ENCODE results near the gene PDGFRB. TPM values are rescaled to one million over a fixed set of nuclear protein-coding genes. Genes with fewer than 3 reads are reported as not detected.

PDGFRB gene
- total RNA-seq, 1 experiment from 2014 or later, result 0.63 TPM

DNA sequence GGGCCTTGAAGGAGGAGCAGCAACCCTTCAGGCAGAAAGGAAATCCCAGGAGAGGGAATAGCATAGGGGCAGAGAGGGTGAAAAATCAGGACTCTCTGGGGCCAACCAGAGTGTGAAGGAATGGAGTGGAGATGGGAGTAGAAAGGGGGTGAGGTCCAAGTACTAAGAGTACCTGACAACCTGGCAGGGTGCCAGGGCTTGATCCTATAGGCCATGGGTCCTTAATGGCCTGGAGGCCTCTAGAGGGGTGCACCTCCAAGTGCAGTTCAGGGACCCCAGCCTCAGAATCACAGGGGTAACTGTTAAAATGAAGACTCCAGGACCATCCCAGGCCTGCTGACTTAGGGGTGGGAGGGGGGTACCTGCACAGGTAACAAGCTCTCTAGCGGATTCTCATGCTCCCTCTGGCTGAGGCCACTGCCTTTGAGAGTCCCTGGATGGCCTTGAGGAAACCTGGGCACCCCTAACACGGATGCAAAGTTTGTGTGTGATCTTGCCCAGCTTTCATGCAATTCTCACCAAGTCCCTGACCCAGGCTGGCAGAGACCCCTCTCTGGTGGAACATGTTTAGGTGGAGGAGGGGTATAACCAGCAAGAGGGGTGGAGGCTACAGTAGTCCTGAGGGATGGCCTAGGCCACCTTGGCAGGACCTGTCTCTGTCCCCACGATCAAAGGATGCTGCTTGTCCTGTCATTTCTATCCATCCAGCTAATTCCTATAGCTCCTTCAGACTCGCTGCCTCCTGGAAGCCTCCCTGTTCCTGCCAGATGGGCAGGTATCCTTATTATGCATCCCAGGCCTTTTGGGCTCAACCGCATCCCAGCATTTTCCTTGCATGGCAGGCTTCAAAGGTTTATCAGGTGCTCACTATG is 51.7 kb downstream of the PDGFRB start:
- DNase-seq (ENCODE audit: unreplicated experiment), result no peak
- no TSS peak for BruUV-seq (replicated peaks)
- TF ChIP-seq, protein P1, sequence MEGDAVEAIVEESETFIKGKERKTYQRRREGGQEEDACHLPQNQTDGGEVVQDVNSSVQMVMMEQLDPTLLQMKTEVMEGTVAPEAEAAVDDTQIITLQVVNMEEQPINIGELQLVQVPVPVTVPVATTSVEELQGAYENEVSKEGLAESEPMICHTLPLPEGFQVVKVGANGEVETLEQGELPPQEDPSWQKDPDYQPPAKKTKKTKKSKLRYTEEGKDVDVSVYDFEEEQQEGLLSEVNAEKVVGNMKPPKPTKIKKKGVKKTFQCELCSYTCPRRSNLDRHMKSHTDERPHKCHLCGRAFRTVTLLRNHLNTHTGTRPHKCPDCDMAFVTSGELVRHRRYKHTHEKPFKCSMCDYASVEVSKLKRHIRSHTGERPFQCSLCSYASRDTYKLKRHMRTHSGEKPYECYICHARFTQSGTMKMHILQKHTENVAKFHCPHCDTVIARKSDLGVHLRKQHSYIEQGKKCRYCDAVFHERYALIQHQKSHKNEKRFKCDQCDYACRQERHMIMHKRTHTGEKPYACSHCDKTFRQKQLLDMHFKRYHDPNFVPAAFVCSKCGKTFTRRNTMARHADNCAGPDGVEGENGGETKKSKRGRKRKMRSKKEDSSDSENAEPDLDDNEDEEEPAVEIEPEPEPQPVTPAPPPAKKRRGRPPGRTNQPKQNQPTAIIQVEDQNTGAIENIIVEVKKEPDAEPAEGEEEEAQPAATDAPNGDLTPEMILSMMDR (IDR thresholded peaks at IDR 0.05; ENCODE audit: unreplicated experiment), result no peak
- H3K9me3 Mint-ChIP-seq (ENCODE audit: unreplicated experiment), result no peaks in the 10 kb centered on the region
- no peaks in the 10 kb centered on the region for H3K36me3 Mint-ChIP-seq (ENCODE audit: insufficient read depth, unreplicated experiment)
- H3K27ac Mint-ChIP-seq (ENCODE audit: low read depth, unreplicated experiment), result no peak overlapping the region
- CTCF ChIA-PET, result interaction anchor here (0.7 to 1.5 kb wide), 3 partner anchors 18 to 424 kb away, joined by 3 to 4 read pairs (median 3); no protein-coding TSS in a partner anchor
- POLR2A ChIA-PET, result interaction anchor here (0.6 to 0.7 kb wide), 2 partner anchors 9 to 782 kb away, joined by 3 to 5 read pairs; no protein-coding TSS in a partner anchor
- H3K27me3 Mint-ChIP-seq (ENCODE audit: insufficient read depth, unreplicated experiment), result no peaks in the 10 kb centered on the region
- H3K4me1 Mint-ChIP-seq (ENCODE audit: insufficient read depth, unreplicated experiment), result peaks cover 18% of the 10 kb centered on the region
- no peak overlapping the region for H3K4me3 Mint-ChIP-seq (ENCODE audit: unreplicated experiment)
- intact Hi-C loops (cut with micrococcal nuclease), result no loop called here

DNA sequence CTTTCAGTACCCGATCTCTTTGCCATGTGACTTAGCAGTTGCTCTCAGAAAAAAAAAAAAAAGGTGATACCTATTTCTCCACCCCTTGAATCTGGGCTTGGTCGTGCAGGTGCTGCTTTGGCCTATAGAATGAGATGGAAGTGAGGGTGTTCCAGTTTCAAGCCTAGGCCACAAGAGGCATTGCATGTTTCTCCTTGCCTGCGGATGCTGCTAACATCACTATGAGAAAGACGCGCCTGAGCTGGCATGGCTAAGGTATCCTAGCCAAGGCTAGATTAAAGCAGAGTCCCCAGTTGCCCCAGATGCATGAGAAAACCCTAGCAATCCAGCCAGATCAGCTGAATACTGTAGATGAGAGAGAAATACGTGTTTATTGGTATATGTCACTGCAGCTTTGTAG is 54.6 kb downstream of the PDGFRB start:
- Mint-ChIP-seq H3K27ac (ENCODE audit: low read depth, unreplicated experiment) (no peak overlapping the region), H3K9me3 (ENCODE audit: unreplicated experiment) (no peaks in the 10 kb centered on the region), H3K27me3 (ENCODE audit: insufficient read depth, unreplicated experiment) (no peaks in the 10 kb centered on the region), H3K4me1 (ENCODE audit: insufficient read depth, unreplicated experiment) (no peaks in the 10 kb centered on the region), H3K4me3 (ENCODE audit: unreplicated experiment) (no peak overlapping the region), H3K36me3 (ENCODE audit: insufficient read depth, unreplicated experiment) (no peaks in the 10 kb centered on the region)
- no peak for DNase-seq (ENCODE audit: unreplicated experiment)
- no TSS peak for BruUV-seq (replicated peaks)
- CTCF ChIA-PET, result interaction anchor here (0.6 to 0.9 kb wide), 2 partner anchors 55 to 326 kb away, joined by 4 to 8 read pairs; no protein-coding TSS in a partner anchor
- POLR2A ChIA-PET, result no interaction called here
- intact Hi-C loops (cut with micrococcal nuclease), result no loop called here
- TF ChIP-seq, protein P1 (IDR thresholded peaks at IDR 0.05; ENCODE audit: unreplicated experiment), result no peak

DNA sequence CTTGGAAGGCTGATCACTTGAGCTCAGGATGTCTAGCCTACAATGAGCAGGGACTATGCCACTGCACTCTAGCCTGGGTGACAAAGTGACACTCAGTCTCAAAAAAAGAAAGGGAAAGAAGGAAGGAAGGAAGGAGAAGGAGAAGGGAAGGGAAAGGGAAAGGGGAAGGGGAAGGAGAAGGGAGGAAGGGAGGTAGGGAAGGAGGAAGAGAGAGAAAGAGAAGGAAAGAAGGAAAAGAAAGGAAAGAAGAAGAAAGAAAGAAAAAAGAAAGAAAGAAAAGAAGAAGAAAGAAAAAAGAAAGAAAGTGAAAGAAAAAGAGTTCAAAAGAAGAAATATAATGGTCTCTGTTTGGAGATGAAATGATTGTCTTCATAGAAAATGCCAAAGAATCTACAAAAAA is 58.5 kb downstream of the PDGFRB start:
- H3K27ac Mint-ChIP-seq (ENCODE audit: low read depth, unreplicated experiment), result no peak overlapping the region
- no peak for DNase-seq (ENCODE audit: unreplicated experiment)
- TF ChIP-seq, protein P1 (IDR thresholded peaks at IDR 0.05; ENCODE audit: unreplicated experiment), result no peak
- CTCF ChIA-PET, result interaction anchor here (0.6 to 0.7 kb wide), 2 partner anchors 13 to 34 kb away, joined by 3 read pairs; no protein-coding TSS in a partner anchor
- H3K4me3 Mint-ChIP-seq (ENCODE audit: unreplicated experiment), result no peak overlapping the region
- H3K9me3 Mint-ChIP-seq (ENCODE audit: unreplicated experiment), result no peaks in the 10 kb centered on the region
- POLR2A ChIA-PET, result no interaction called here
- H3K36me3 Mint-ChIP-seq (ENCODE audit: insufficient read depth, unreplicated experiment), result no peaks in the 10 kb centered on the region
- no peaks in the 10 kb centered on the region for H3K4me1 Mint-ChIP-seq (ENCODE audit: insufficient read depth, unreplicated experiment)
- BruUV-seq (replicated peaks), result no TSS peak
- H3K27me3 Mint-ChIP-seq (ENCODE audit: insufficient read depth, unreplicated experiment), result no peaks in the 10 kb centered on the region
- intact Hi-C loops (cut with micrococcal nuclease), result no loop called here

DNA sequence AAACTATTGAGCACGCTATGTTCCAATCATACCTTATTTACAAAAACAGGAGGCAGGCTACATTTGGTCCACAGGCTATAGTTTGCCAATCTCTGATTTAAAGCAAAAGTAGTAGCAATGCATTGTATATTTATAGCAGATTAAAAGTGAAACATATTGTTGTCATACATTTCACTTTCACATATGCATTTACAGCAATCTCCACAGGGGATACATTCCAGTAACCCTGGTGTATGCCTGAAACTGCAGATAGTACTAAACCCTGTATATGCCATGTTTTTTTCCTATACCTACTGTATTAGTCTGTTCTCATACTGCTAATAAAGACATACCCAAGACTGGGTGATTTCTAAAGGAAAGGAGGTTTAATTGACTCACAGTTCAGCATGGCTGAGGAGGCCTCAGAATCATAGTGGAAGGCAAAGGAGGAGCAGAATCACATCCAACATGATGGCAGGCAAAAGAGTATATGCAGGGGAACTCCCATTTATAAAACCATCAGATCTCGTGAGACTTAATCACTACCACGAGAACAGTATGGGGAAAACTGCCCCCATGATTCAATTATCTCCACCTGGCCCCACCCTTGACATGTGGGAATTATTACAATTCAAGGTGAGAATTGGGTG is 63.4 kb downstream of the PDGFRB start:
- Mint-ChIP-seq H3K27ac (ENCODE audit: low read depth, unreplicated experiment) (no peak overlapping the region), H3K9me3 (ENCODE audit: unreplicated experiment) (no peaks in the 10 kb centered on the region), H3K27me3 (ENCODE audit: insufficient read depth, unreplicated experiment) (no peaks in the 10 kb centered on the region), H3K4me3 (ENCODE audit: unreplicated experiment) (no peak overlapping the region), H3K4me1 (ENCODE audit: insufficient read depth, unreplicated experiment) (no peaks in the 10 kb centered on the region), H3K36me3 (ENCODE audit: insufficient read depth, unreplicated experiment) (no peaks in the 10 kb centered on the region)
- TF ChIP-seq, protein P1 (IDR thresholded peaks at IDR 0.05; ENCODE audit: unreplicated experiment), result no peak
- intact Hi-C loops (cut with micrococcal nuclease), result no loop called here
- BruUV-seq (replicated peaks), result no TSS peak
- no peak for DNase-seq (ENCODE audit: unreplicated experiment)
- POLR2A ChIA-PET, result interaction anchor here (0.6 kb wide), 1 partner anchor 170 kb away, joined by 5 read pairs; no protein-coding TSS in a partner anchor
- CTCF ChIA-PET, result no interaction called here

Measured in MCF 10A (cell line).